H9 (cell line): ENCODE results near the gene ETFA. TPM values are rescaled to one million over a fixed set of nuclear protein-coding genes. Genes with fewer than 3 reads are reported as not detected.

Source experiments
- DNase-seq: peaks from one replicate; pipeline ENCODE4 v3.0.0-alpha.2; 2017
- H2AFZ ChIP-seq: one replicate; pipeline ENCODE4 v1.6.1; 2013; ENCODE audit warnings: mild to moderate bottlenecking, low read length, control low read depth, moderate library complexity
- H2AK5ac ChIP-seq: 2 replicates; pipeline ENCODE4 v1.6.1; 2013; ENCODE audit warnings: low read length, control low read depth, mixed read lengths; ENCODE audit not compliant: insufficient read length
- H2BK120ac ChIP-seq: one replicate; pipeline ENCODE4 v1.6.1; 2013; ENCODE audit warnings: low read depth, mild to moderate bottlenecking, low read length, control low read depth, inconsistent platforms; ENCODE audit not compliant: poor library complexity, severe bottlenecking
- H2BK12ac ChIP-seq: 2 replicates; pipeline ENCODE4 v1.6.1; 2013; ENCODE audit warnings: low read length, control low read depth, mixed read lengths, low read depth; ENCODE audit not compliant: insufficient read length
- H2BK15ac ChIP-seq: 2 replicates; pipeline ENCODE4 v1.6.1; 2013; ENCODE audit warnings: low read depth, low read length, control low read depth
- H2BK20ac ChIP-seq: one replicate; pipeline ENCODE4 v1.6.1; 2013; ENCODE audit warnings: low read depth, mild to moderate bottlenecking, low read length, control low read depth, inconsistent platforms; ENCODE audit not compliant: poor library complexity, severe bottlenecking
- H2BK5ac ChIP-seq: 2 replicates; pipeline ENCODE4 v1.6.1; 2013; ENCODE audit warnings: low read length, control low read depth, mixed read lengths; ENCODE audit not compliant: insufficient read length
- H3K14ac ChIP-seq: 2 replicates; pipeline ENCODE4 v1.6.1; 2013; ENCODE audit warnings: low read length, control low read depth; ENCODE audit not compliant: insufficient read depth
- H3K18ac ChIP-seq: 2 replicates; pipeline ENCODE4 v1.6.1; 2013; ENCODE audit warnings: low read depth, mild to moderate bottlenecking, mixed read lengths, low read length, control low read depth; ENCODE audit not compliant: insufficient read length
- H3K23ac ChIP-seq: 2 replicates; pipeline ENCODE4 v1.6.1; 2013; ENCODE audit warnings: low read length, control low read depth, mixed read lengths, low read depth; ENCODE audit not compliant: insufficient read length
- H3K23me2 ChIP-seq: 2 replicates; pipeline ENCODE4 v1.6.1; 2013; ENCODE audit warnings: low read depth, mild to moderate bottlenecking, mixed read lengths, low read length, control low read depth; ENCODE audit not compliant: insufficient read length, poor library complexity, severe bottlenecking
- H3K27ac ChIP-seq: 2 replicates; pipeline ENCODE4 v1.5.1; 2013; ENCODE audit warnings: low read length, control low read depth, mixed read lengths, low read depth; ENCODE audit not compliant: insufficient read length
- H3K27me3 ChIP-seq: 2 replicates; pipeline ENCODE4 v1.6.1; 2013; ENCODE audit warnings: low read length, control low read depth, inconsistent platforms; ENCODE audit not compliant: insufficient read depth
- H3K4ac ChIP-seq: 2 replicates; pipeline ENCODE4 v1.6.1; 2013; ENCODE audit warnings: low read depth, mild to moderate bottlenecking, control low read depth, inconsistent platforms, low read length, moderate library complexity
- H3K4me1 ChIP-seq: 2 replicates; pipeline ENCODE4 v1.6.1; 2013; ENCODE audit warnings: low read length, control low read depth, inconsistent platforms; ENCODE audit not compliant: insufficient read depth
- H3K4me2 ChIP-seq: 2 replicates; pipeline ENCODE4 v1.6.1; 2013; ENCODE audit warnings: low read length, control low read depth, mixed read lengths; ENCODE audit not compliant: insufficient read length, insufficient read depth
- H3K56ac ChIP-seq: 2 replicates; pipeline ENCODE4 v1.6.1; 2013; ENCODE audit warnings: low read depth, mild to moderate bottlenecking, mixed read lengths, low read length, control low read depth; ENCODE audit not compliant: insufficient read length
- H3K79me1 ChIP-seq: 2 replicates; pipeline ENCODE4 v1.6.1; 2013; ENCODE audit warnings: low read depth, mild to moderate bottlenecking, moderate library complexity, low read length, control low read depth, inconsistent platforms; ENCODE audit not compliant: insufficient read depth, poor library complexity, severe bottlenecking
- H3K79me2 ChIP-seq: 2 replicates; pipeline ENCODE4 v1.6.1; 2013; ENCODE audit warnings: low read length, control low read depth, inconsistent platforms; ENCODE audit not compliant: insufficient read depth
- H3K9ac ChIP-seq: 2 replicates; pipeline ENCODE4 v1.6.1; 2013; ENCODE audit warnings: low read length, control low read depth, mixed read lengths; ENCODE audit not compliant: insufficient read length; ENCODE audit errors: extremely low read depth
- H3K9me3 ChIP-seq: one replicate; pipeline ENCODE4 v1.6.1; 2013; ENCODE audit warnings: low read depth, low read length, inconsistent platforms; ENCODE audit not compliant: control insufficient read depth
- H3T11ph ChIP-seq: one replicate; pipeline ENCODE4 v1.6.1; 2013; ENCODE audit warnings: mild to moderate bottlenecking, low read length, control low read depth, inconsistent platforms
- H4K20me1 ChIP-seq: one replicate; pipeline ENCODE4 v1.6.1; 2013; ENCODE audit not compliant: control insufficient read depth, insufficient read length, insufficient read depth
- H4K5ac ChIP-seq: 2 replicates; pipeline ENCODE4 v1.6.1; 2013; ENCODE audit warnings: low read depth, mild to moderate bottlenecking, mixed read lengths, low read length, control low read depth; ENCODE audit not compliant: insufficient read length
- H4K8ac ChIP-seq: replicated peaks from 2 replicates; pipeline ENCODE4 v1.6.1; 2013; ENCODE audit warnings: low read length, control low read depth, mixed read lengths, low read depth; ENCODE audit not compliant: insufficient read length
- H4K91ac ChIP-seq: 2 replicates; pipeline ENCODE4 v1.6.1; 2013; ENCODE audit warnings: low read depth, mild to moderate bottlenecking, moderate library complexity, mixed read lengths, low read length, control low read depth; ENCODE audit not compliant: insufficient read length
- H3K27ac Mint-ChIP-seq, 3 experiments: 2 replicates in 2 of 3; 3 replicates in 1 of 3; pipeline ENCODE4 v1.8.0; 2020 to 2021; ENCODE audit warnings: mixed read lengths in 3 of 3, mild to moderate bottlenecking in 1 of 3, moderate library complexity in 1 of 3
- H3K27me3 Mint-ChIP-seq: 2 replicates; pipeline ENCODE4 v1.8.0; 2021; ENCODE audit warnings: low read depth, mild to moderate bottlenecking, moderate library complexity, mixed read lengths
- H3K36me3 Mint-ChIP-seq, 3 experiments: 2 replicates in 2 of 3; 3 replicates in 1 of 3; pipeline ENCODE4 v1.8.0; 2020 to 2021; ENCODE audit warnings: low read depth in 3 of 3, mixed read lengths in 3 of 3; ENCODE audit not compliant: insufficient read depth in 1 of 3
- H3K4me1 Mint-ChIP-seq, 2 experiments: 2 replicates each; pipeline ENCODE4 v1.8.0; 2020; ENCODE audit warnings: mixed read lengths in 2 of 2
- H3K4me3 Mint-ChIP-seq, 2 experiments: 2 replicates in 1 of 2; 3 replicates in 1 of 2; pipeline ENCODE4 v1.8.0; 2020 to 2021; ENCODE audit warnings: mild to moderate bottlenecking in 2 of 2, mixed read lengths in 2 of 2, moderate library complexity in 1 of 2
- H3K9me3 Mint-ChIP-seq, 2 experiments: 2 replicates in 1 of 2; 3 replicates in 1 of 2; pipeline ENCODE4 v1.8.0; 2020; ENCODE audit warnings: mild to moderate bottlenecking in 2 of 2, mixed read lengths in 2 of 2, moderate library complexity in 1 of 2
- CTCF ChIP-seq: fragments of 200-600 bp; sonication (generic); conservative IDR thresholded peaks from 3 replicates; pipeline ENCODE4 v1.8.0; 2021; ENCODE audit warnings: antibody characterized with exemption, mild to moderate bottlenecking
- WGBS: extraction: QIAGEN DNeasy Blood & Tissue Kit; methylation state at CpG from one replicate; pipeline ENCODE4 v1.1.7; 2013; ENCODE audit warnings: missing lambda C conversion rate, low lambda C conversion rate, mixed read lengths; ENCODE audit not compliant: insufficient read length; ENCODE audit errors: extremely low coverage; 5-methylcytosine and 5-hydroxymethylcytosine counted together
- total RNA-seq: library from RNA; stranded (reverse); gene quantifications from 2 replicates; pipeline ENCODE4 v1.2.1, GENCODE V29; 2021

ETFA gene
- total RNA-seq, 1 experiment from 2014 or later = 109 TPM

DNA sequence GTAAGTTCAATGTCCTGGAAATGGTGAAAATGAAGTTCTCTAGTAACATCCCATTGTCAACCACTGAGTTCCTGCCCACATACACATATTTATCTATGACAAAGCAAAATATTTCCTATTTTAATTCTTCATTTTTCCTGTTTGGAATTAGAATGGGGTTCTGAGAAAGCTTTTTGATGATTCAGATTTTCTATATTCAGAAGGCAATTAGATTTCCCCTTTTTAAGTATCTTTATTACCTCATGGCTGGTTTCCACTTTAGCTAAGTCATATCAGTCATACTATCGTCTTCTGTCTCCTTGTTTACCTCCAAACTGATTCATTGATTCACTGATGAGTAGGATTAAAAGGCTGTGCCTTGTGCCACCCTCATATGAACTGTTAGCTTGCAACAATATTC is 17.9 kb downstream of the ETFA start:
- no peaks in the 10 kb centered on the region for H3K27me3 Mint-ChIP-seq
- H3K23me2 ChIP-seq = no peaks in the 10 kb centered on the region
- no peak overlapping the region for H3K27ac Mint-ChIP-seq
- H3K56ac ChIP-seq = no peak overlapping the region
- no peak overlapping the region for H2BK20ac ChIP-seq
- H4K20me1 ChIP-seq = no peaks in the 10 kb centered on the region
- H3K23ac ChIP-seq = no peak overlapping the region
- DNase-seq = no peak
- H2BK12ac ChIP-seq = no peak overlapping the region
- H3K4ac ChIP-seq = no peak overlapping the region
- no peaks in the 10 kb centered on the region for H3K27me3 ChIP-seq
- H3K4me3 Mint-ChIP-seq = no peak overlapping the region
- no peak for TF ChIP-seq CTCF
- H3K9me3 Mint-ChIP-seq = no peaks in the 10 kb centered on the region
- H4K91ac ChIP-seq = no peak overlapping the region
- no CpG with 5 or more reads among the region's 1 CpG for WGBS
- H3K18ac ChIP-seq = no peak overlapping the region
- H3K79me1 ChIP-seq = no peaks in the 10 kb centered on the region
- H3K36me3 Mint-ChIP-seq = peaks cover 0 to 8% (median 3%) of the 10 kb centered on the region in 3 experiments; a peak in 5 of 7 replicates
- no peaks in the 10 kb centered on the region for H3K9me3 ChIP-seq
- no peak overlapping the region for H3K4me2 ChIP-seq
- H3K27ac ChIP-seq = no peak overlapping the region
- no peak overlapping the region for H2BK120ac ChIP-seq
- no peak overlapping the region for H4K5ac ChIP-seq
- no peak overlapping the region for H4K8ac ChIP-seq
- H3K9ac ChIP-seq = no peak overlapping the region
- H2BK15ac ChIP-seq = no peak overlapping the region
- H2AK5ac ChIP-seq = no peak overlapping the region
- no peak overlapping the region for H3T11ph ChIP-seq
- H3K79me2 ChIP-seq = no peaks in the 10 kb centered on the region
- H2AFZ ChIP-seq = no peak overlapping the region
- H3K4me1 ChIP-seq = no peaks in the 10 kb centered on the region
- no peaks in the 10 kb centered on the region for H3K4me1 Mint-ChIP-seq
- no peak overlapping the region for H3K14ac ChIP-seq
- no peak overlapping the region for H2BK5ac ChIP-seq
